Fibroblast of peridontal ligament (primary cell): ENCODE data around the gene MRPL43.

Experiments
- DNase-seq: peaks from one replicate; pipeline ENCODE4 v3.0.0-alpha.2; 2010; ENCODE audit errors: extremely low read depth

Gene MRPL43

GRCh38 chr10:101002456-101002855 lies 15.2 kb upstream of the MRPL43 start:
- DNase-seq, result no peak

- DNase-seq, result no peak
Measured at GRCh38 chr10:101001659-101002035, 14.3 kb upstream of the MRPL43 start.

- peak; percentile 92 for DNase-seq
Measured at GRCh38 chr10:101000915-101001658, 13.8 kb upstream of the MRPL43 start.

- no peak for DNase-seq
Measured at GRCh38 chr10:101000127-101000914, 13.0 kb upstream of the MRPL43 start.

GRCh38 chr10:100999742-101000126 lies 12.4 kb upstream of the MRPL43 start, which contains the start of gene LZTS2:
Gene LZTS2, plus strand, starts transcription at chr10:100999808. Its CDS starts 2,731 bp downstream, at chr10:101002539.
- no peak for DNase-seq

- peak; percentile 72 for DNase-seq
Measured at GRCh38 chr10:100998991-100999741, 11.9 kb upstream of the MRPL43 start.

GRCh38 chr10:100998183-100998990 lies 11.1 kb upstream of the MRPL43 start:
- DNase-seq, result peak; percentile 83

- DNase-seq, result peak; percentile 69
Measured at GRCh38 chr10:100997360-100998182, 10.3 kb upstream of the MRPL43 start.

GRCh38 chr10:100996678-100997359 lies 9.5 kb upstream of the MRPL43 start:
- no peak for DNase-seq

- DNase-seq, result no peak
Measured at GRCh38 chr10:100995181-100995580, 7.9 kb upstream of the MRPL43 start.

GRCh38 chr10:100993986-100994708 lies 6.8 kb upstream of the MRPL43 start:
- peak; percentile 62 for DNase-seq

GRCh38 chr10:100989088-100989487 lies 1.8 kb upstream of the MRPL43 start:
- no peak for DNase-seq

- no peak for DNase-seq
Measured at GRCh38 chr10:100988166-100988565, 869 bp upstream of the MRPL43 start.

GRCh38 chr10:100987685-100988049 lies 370 bp upstream of the MRPL43 start:
- no peak for DNase-seq

GRCh38 chr10:100986623-100986951 lies 710 bp downstream of the MRPL43 start:
- DNase-seq, result no peak

GRCh38 chr10:100985336-100985735 lies 2.0 kb downstream of the MRPL43 start:
- DNase-seq, result no peak

- no peak for DNase-seq
Measured at GRCh38 chr10:100984672-100985177, 2.6 kb downstream of the MRPL43 start.

- DNase-seq, result no peak
Measured at GRCh38 chr10:100983868-100984671, 3.2 kb downstream of the MRPL43 start.
